ENCODE measurements around the gene NKIRAS2.

NKIRAS2 gene

DNA sequence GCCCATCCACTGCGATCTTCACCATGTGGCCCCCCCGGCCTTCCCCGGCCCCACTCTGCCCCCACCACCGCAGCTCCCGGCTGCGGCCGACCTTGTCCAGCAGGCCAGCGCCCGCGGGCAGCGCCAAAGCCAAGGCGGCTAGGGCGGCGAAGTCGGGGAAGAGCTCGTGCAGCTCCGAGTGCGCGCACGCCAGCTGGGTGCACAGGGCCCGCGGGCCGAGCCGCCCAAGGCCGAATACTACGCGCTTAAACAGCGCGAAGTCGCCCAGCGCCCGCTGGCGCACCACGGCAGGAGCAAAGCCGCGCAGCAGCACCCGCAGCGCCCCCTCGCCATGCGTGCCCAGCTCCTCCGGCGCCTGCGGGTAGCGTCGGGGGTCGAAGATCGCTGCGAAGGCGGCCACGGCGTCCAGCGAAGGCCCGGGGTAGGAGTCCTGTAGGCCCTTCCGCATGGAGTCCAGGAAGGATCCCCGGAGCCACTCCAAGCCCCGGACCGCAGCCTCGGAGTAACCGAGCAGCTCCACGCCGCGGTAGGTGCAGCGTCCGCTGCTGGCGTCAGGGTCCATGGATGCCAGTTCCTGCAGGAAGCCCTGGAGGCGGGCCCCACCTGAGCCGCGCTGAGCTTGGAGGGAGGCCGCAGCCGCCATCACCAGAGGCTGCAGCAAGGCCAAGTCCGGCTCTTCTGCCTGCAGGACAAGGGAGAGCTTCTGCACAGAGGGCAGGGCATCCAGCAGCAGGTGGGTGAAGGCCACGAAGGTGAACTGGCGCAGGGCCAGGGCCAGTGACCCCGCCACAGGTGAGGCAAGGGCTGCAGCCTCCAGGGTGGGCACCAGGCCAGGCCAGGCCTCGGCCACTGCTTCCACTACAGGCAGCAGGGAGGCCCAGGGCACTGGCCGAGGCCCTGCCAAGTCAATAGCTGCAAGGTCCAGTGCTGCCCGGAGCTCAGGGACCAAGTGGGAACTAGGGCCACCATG, 20.2 kb downstream of the NKIRAS2 start:
- no peaks in the 10 kb centered on the region for H3K4me1 ChIP-seq (ENCODE audit: insufficient read depth, low read length)

DNA sequence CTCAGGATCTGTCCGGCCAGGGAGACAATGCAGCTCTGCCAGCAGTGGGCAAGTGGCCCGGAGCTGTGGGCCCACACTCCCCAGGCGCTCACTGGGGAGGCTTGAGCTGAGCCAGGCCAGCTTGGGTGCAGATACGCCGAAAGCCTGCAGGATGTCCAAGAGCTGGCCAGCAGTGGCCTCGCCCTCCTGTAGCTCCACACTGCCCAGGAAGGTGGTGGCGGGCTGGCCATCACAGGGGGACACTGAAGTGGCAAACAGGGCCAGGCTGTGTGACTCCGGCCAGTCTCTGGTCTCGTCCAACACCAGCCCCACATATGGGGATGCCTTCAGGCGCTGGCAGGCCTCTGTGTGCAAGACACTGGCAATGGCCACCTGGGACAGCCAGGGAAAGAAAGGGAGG, 20.9 kb downstream of the NKIRAS2 start:
- Histone ChIP-seq H3K27ac (ENCODE audit: low read length) (no peak overlapping the region), H3K9ac (ENCODE audit: low read depth, low read length) (no peak overlapping the region), H3K36me3 (ENCODE audit: insufficient read depth, low read length) (no peaks in the 10 kb centered on the region), H3K4me2 (ENCODE audit: insufficient read depth, low read length) (no peak overlapping the region), H3K4me1 (ENCODE audit: insufficient read depth, low read length) (no peaks in the 10 kb centered on the region), H2AFZ (ENCODE audit: low read depth, low read length) (no peak overlapping the region), H4K20me1 (ENCODE audit: insufficient read depth, low read length) (no peaks in the 10 kb centered on the region), H3K27me3 (ENCODE audit: insufficient read depth, low read length, poor library complexity) (no peaks in the 10 kb centered on the region), H3K9me3 (ENCODE audit: insufficient read depth, low read length, severe bottlenecking) (no peaks in the 10 kb centered on the region), H3K79me2 (ENCODE audit: insufficient read depth, low read length) (no peaks in the 10 kb centered on the region), H3K4me3 (ENCODE audit: low read depth in 1 of 2, low read length in 2 of 2) (no peak overlapping the region)
- TF ChIP-seq, protein P1, sequence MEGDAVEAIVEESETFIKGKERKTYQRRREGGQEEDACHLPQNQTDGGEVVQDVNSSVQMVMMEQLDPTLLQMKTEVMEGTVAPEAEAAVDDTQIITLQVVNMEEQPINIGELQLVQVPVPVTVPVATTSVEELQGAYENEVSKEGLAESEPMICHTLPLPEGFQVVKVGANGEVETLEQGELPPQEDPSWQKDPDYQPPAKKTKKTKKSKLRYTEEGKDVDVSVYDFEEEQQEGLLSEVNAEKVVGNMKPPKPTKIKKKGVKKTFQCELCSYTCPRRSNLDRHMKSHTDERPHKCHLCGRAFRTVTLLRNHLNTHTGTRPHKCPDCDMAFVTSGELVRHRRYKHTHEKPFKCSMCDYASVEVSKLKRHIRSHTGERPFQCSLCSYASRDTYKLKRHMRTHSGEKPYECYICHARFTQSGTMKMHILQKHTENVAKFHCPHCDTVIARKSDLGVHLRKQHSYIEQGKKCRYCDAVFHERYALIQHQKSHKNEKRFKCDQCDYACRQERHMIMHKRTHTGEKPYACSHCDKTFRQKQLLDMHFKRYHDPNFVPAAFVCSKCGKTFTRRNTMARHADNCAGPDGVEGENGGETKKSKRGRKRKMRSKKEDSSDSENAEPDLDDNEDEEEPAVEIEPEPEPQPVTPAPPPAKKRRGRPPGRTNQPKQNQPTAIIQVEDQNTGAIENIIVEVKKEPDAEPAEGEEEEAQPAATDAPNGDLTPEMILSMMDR (IDR thresholded peaks at IDR 0.05; ENCODE audit: borderline replicate concordance, extremely low read depth, low read length, poor library complexity, severe bottlenecking) = no peak
- no peak for TF ChIP-seq EZH2 (IDR thresholded peaks at IDR 0.05; ENCODE audit: borderline replicate concordance, low read depth, low read length, severe bottlenecking)
- DNase-seq = no peak
- ATAC-seq (ENCODE audit: insufficient read depth, low read depth) = no peak

More for the DNA sequence above, 20.2 kb downstream of the NKIRAS2 start:
- Histone ChIP-seq H3K36me3 (ENCODE audit: insufficient read depth, low read length) (no peaks in the 10 kb centered on the region), H3K27me3 (ENCODE audit: insufficient read depth, low read length, poor library complexity) (no peaks in the 10 kb centered on the region), H3K27ac (ENCODE audit: low read length) (no peak overlapping the region), H3K4me2 (ENCODE audit: insufficient read depth, low read length) (no peak overlapping the region), H3K79me2 (ENCODE audit: insufficient read depth, low read length) (no peaks in the 10 kb centered on the region), H2AFZ (ENCODE audit: low read depth, low read length) (no peak overlapping the region), H3K4me3 (ENCODE audit: low read depth in 1 of 2, low read length in 2 of 2) (no peak overlapping the region), H3K9ac (ENCODE audit: low read depth, low read length) (no peak overlapping the region), H3K9me3 (ENCODE audit: insufficient read depth, low read length, severe bottlenecking) (no peaks in the 10 kb centered on the region), H4K20me1 (ENCODE audit: insufficient read depth, low read length) (no peaks in the 10 kb centered on the region)
- ATAC-seq (ENCODE audit: insufficient read depth, low read depth) (no peak), DNase-seq (no peak)
- TF ChIP-seq, protein P1 (IDR thresholded peaks at IDR 0.05; ENCODE audit: borderline replicate concordance, extremely low read depth, low read length, poor library complexity, severe bottlenecking) = no peak
- no peak for TF ChIP-seq EZH2 (IDR thresholded peaks at IDR 0.05; ENCODE audit: borderline replicate concordance, low read depth, low read length, severe bottlenecking)

DNA sequence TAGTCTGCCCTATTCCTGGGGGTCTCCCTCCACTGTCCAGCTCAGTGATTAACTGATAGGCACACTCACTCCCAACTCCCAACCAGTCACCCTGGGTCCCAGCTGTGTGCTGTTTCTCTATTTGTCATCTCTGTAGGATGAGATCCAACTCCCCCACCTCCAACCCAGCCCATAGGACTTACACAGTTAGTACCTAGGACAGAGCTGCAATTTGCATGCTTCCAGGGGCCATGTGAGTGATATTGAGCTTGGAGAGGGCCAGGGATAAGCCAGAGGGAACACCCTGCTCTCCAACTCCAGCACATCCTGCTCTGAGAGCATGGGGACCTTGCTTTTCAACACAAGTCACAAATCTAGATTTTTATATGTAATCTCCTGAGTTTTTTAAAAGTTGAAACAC, 21.7 kb downstream of the NKIRAS2 start:
- H3K27ac ChIP-seq (ENCODE audit: low read length) = no peak overlapping the region
- TF ChIP-seq EZH2 (IDR thresholded peaks at IDR 0.05; ENCODE audit: borderline replicate concordance, low read depth, low read length, severe bottlenecking) = no peak
- TF ChIP-seq, protein P1 (IDR thresholded peaks at IDR 0.05; ENCODE audit: borderline replicate concordance, extremely low read depth, low read length, poor library complexity, severe bottlenecking) = no peak
- no peak for ATAC-seq (ENCODE audit: insufficient read depth, low read depth)

More for the DNA sequence above, 21.7 kb downstream of the NKIRAS2 start:
- Histone ChIP-seq H3K36me3 (ENCODE audit: insufficient read depth, low read length) (no peaks in the 10 kb centered on the region), H3K4me3 (ENCODE audit: low read depth in 1 of 2, low read length in 2 of 2) (no peak overlapping the region), H3K9ac (ENCODE audit: low read depth, low read length) (no peak overlapping the region), H3K9me3 (ENCODE audit: insufficient read depth, low read length, severe bottlenecking) (no peaks in the 10 kb centered on the region), H3K27me3 (ENCODE audit: insufficient read depth, low read length, poor library complexity) (no peaks in the 10 kb centered on the region), H3K4me2 (ENCODE audit: insufficient read depth, low read length) (no peak overlapping the region), H3K4me1 (ENCODE audit: insufficient read depth, low read length) (no peaks in the 10 kb centered on the region), H2AFZ (ENCODE audit: low read depth, low read length) (no peak overlapping the region), H4K20me1 (ENCODE audit: insufficient read depth, low read length) (no peaks in the 10 kb centered on the region), H3K79me2 (ENCODE audit: insufficient read depth, low read length) (no peaks in the 10 kb centered on the region)
- no peak for DNase-seq

All from DND-41 (cell line).